Neural progenitor cell (in vitro differentiated cells): ENCODE results near the gene TRPM3. TPM values are rescaled to one million over a fixed set of nuclear protein-coding genes. Genes with fewer than 3 reads are reported as not detected.

Experiments
- DNase-seq: peaks from one replicate; pipeline ENCODE4 v3.0.0-alpha.2; 2016; ENCODE audit warnings: low spot score
- H2AFZ ChIP-seq: fragments of 200-600 bp; sonication (generic); replicated peaks from 2 replicates; pipeline ENCODE4 v1.6.1; 2016; ENCODE audit warnings: antibody characterized with exemption
- H3F3A ChIP-seq: fragments of 200-600 bp; sonication (generic); 2 replicates; pipeline ENCODE4 v1.6.1; 2016; ENCODE audit warnings: antibody characterized with exemption, low read depth
- H3K27ac ChIP-seq: fragments of 200-600 bp; sonication (generic); 2 replicates; pipeline ENCODE4 v1.5.1; 2016; ENCODE audit warnings: mild to moderate bottlenecking
- H3K27me3 ChIP-seq: fragments of 200-600 bp; sonication (generic); 2 replicates; pipeline ENCODE4 v1.6.1; 2016; ENCODE audit warnings: mild to moderate bottlenecking, moderate library complexity
- H3K36me3 ChIP-seq: fragments of 200-600 bp; sonication (generic); 2 replicates; pipeline ENCODE4 v1.5.1; 2016
- H3K4me1 ChIP-seq: fragments of 200-600 bp; sonication (generic); 2 replicates; pipeline ENCODE4 v1.6.1; 2016; ENCODE audit warnings: mixed run types
- H3K4me2 ChIP-seq: fragments of 200-600 bp; sonication (generic); 2 replicates; pipeline ENCODE4 v1.6.1; 2016
- H3K4me3 ChIP-seq: fragments of 200-600 bp; sonication (generic); 2 replicates; pipeline ENCODE4 v1.5.1; 2016
- H3K79me2 ChIP-seq: fragments of 200-600 bp; sonication (generic); 2 replicates; pipeline ENCODE4 v1.6.1; 2016; ENCODE audit warnings: low read depth
- H3K9ac ChIP-seq: fragments of 200-600 bp; sonication (generic); 2 replicates; pipeline ENCODE4 v1.6.1; 2016
- H3K9me3 ChIP-seq: fragments of 200-600 bp; sonication (generic); 2 replicates; pipeline ENCODE4 v1.5.1; 2016; ENCODE audit warnings: low read depth
- H4K20me1 ChIP-seq: fragments of 200-600 bp; sonication (generic); 2 replicates; pipeline ENCODE4 v1.6.1; 2016; ENCODE audit warnings: low read depth
- H3K27ac Mint-ChIP-seq: 3 replicates; pipeline ENCODE4 v1.8.0; 2021; ENCODE audit warnings: mixed read lengths
- H3K27me3 Mint-ChIP-seq: 2 replicates; pipeline ENCODE4 v1.8.0; 2022; ENCODE audit warnings: low read depth, mild to moderate bottlenecking, inconsistent platforms, moderate library complexity, mixed read lengths; ENCODE audit not compliant: insufficient read depth
- H3K36me3 Mint-ChIP-seq: 3 replicates; pipeline ENCODE4 v1.8.0; 2021; ENCODE audit warnings: mixed read lengths
- H3K4me1 Mint-ChIP-seq: 3 replicates; pipeline ENCODE4 v1.8.0; 2021; ENCODE audit warnings: mixed read lengths
- H3K4me3 Mint-ChIP-seq: 3 replicates; pipeline ENCODE4 v1.8.0; 2021; ENCODE audit warnings: mild to moderate bottlenecking, moderate library complexity, mixed read lengths
- H3K9me3 Mint-ChIP-seq: 3 replicates; pipeline ENCODE4 v1.8.0; 2020; ENCODE audit warnings: mixed read lengths
- CTCF ChIP-seq: fragments of 200-600 bp; sonication (generic); IDR thresholded peaks from 2 replicates; pipeline ENCODE4 v1.5.1; 2017; ENCODE audit warnings: antibody characterized with exemption, mild to moderate bottlenecking
- EZH2 ChIP-seq: fragments of 200-600 bp; sonication (generic); IDR thresholded peaks from 2 replicates; pipeline ENCODE4 v1.6.1; 2017; ENCODE audit warnings: antibody characterized with exemption, mild to moderate bottlenecking, moderate library complexity
- EZH2phosphoT487 ChIP-seq: fragments of 200-600 bp; sonication (generic); IDR thresholded peaks from 2 replicates; pipeline ENCODE4 v1.6.1; 2017; ENCODE audit warnings: antibody characterized with exemption
- total RNA-seq: library from RNA; depleted of rRNA; stranded (reverse); fragments of >200 nt; gene quantifications from 2 replicates; pipeline ENCODE4 v1.2.3, GENCODE V29; 2015; ENCODE audit warnings: low replicate concordance

The TRPM3 gene
- total RNA-seq, 1 donor from 2014 or later: 37.2 TPM

GRCh38 chr9:70563010-70563409, 558.4 kb downstream of the TRPM3 start:
- no peaks in the 10 kb centered on the region for H3K27me3 ChIP-seq
- Mint-ChIP-seq H3K4me1 (peaks cover 22% of the 10 kb centered on the region), H3K36me3 (no peaks in the 10 kb centered on the region), H3K4me3 (no peak overlapping the region), H3K9me3 (no peaks in the 10 kb centered on the region), H3K27ac (no peak overlapping the region), H3K27me3 (peaks cover 2% of the 10 kb centered on the region)
- no peak overlapping the region for H3K4me3 ChIP-seq
- no peaks in the 10 kb centered on the region for H3K9me3 ChIP-seq
- no peaks in the 10 kb centered on the region for H3K79me2 ChIP-seq
- H3F3A ChIP-seq: peaks cover 22% of the 10 kb centered on the region
- TF ChIP-seq CTCF (no peak), EZH2phosphoT487 (no peak), EZH2 (no peak)
- no peak overlapping the region for H3K4me2 ChIP-seq
- H3K4me1 ChIP-seq: peaks cover 39% of the 10 kb centered on the region
- H3K27ac ChIP-seq: no peak overlapping the region
- no peak overlapping the region for H3K9ac ChIP-seq
- H3K36me3 ChIP-seq: no peaks in the 10 kb centered on the region
- H2AFZ ChIP-seq: no peak overlapping the region
- DNase-seq: no peak
- no peaks in the 10 kb centered on the region for H4K20me1 ChIP-seq

GRCh38 chr9:70561786-70562395, 559.5 kb downstream of the TRPM3 start:
- Histone ChIP-seq H2AFZ (no peak overlapping the region), H3K4me3 (no peak overlapping the region), H3K36me3 (no peaks in the 10 kb centered on the region), H4K20me1 (no peaks in the 10 kb centered on the region), H3K27me3 (no peaks in the 10 kb centered on the region), H3K9ac (no peak overlapping the region), H3K4me1 (peaks cover 30% of the 10 kb centered on the region), H3K79me2 (no peaks in the 10 kb centered on the region), H3K9me3 (no peaks in the 10 kb centered on the region), H3F3A (peaks cover 11% of the 10 kb centered on the region), H3K27ac (no peak overlapping the region), H3K4me2 (no peak overlapping the region)
- TF ChIP-seq CTCF (no peak), EZH2 (no peak), EZH2phosphoT487 (no peak)
- Mint-ChIP-seq H3K36me3 (no peaks in the 10 kb centered on the region), H3K9me3 (no peaks in the 10 kb centered on the region), H3K4me1 (peaks cover 19% of the 10 kb centered on the region), H3K4me3 (no peak overlapping the region), H3K27me3 (peaks cover 2% of the 10 kb centered on the region), H3K27ac (no peak overlapping the region)
- no peak for DNase-seq

- no peaks in the 10 kb centered on the region for H3K9me3 ChIP-seq
- H3K4me2 ChIP-seq: no peak overlapping the region
- no peak overlapping the region for H3K27ac ChIP-seq
- Mint-ChIP-seq H3K4me1 (peaks cover 11% of the 10 kb centered on the region), H3K9me3 (no peaks in the 10 kb centered on the region), H3K27me3 (peaks cover 1% of the 10 kb centered on the region), H3K4me3 (no peak overlapping the region), H3K36me3 (no peaks in the 10 kb centered on the region), H3K27ac (no peak overlapping the region)
- H2AFZ ChIP-seq: no peak overlapping the region
- TF ChIP-seq CTCF (no peak), EZH2phosphoT487 (no peak), EZH2 (no peak)
- no peaks in the 10 kb centered on the region for H4K20me1 ChIP-seq
- peaks cover 22% of the 10 kb centered on the region for H3K4me1 ChIP-seq
- no peak overlapping the region for H3K4me3 ChIP-seq
- H3K79me2 ChIP-seq: no peaks in the 10 kb centered on the region
- H3K9ac ChIP-seq: no peak overlapping the region
- DNase-seq: no peak
- no peaks in the 10 kb centered on the region for H3K36me3 ChIP-seq
- no peaks in the 10 kb centered on the region for H3K27me3 ChIP-seq
- H3F3A ChIP-seq: peaks cover 3% of the 10 kb centered on the region
These were observed 560.3 kb downstream of the TRPM3 start for GRCh38 chr9:70561111-70561510.
